GM12878 (cell line): ENCODE measurements around the gene RAF1. TPM values are rescaled to one million over a fixed set of nuclear protein-coding genes. Genes with fewer than 3 reads are reported as not detected.

ENCODE experiments used
- ATAC-seq: fragments of 200-7000 bp; cut with Tn5 transposase; 3 replicates; pipeline ENCODE4 v1.9.1; 2020; ENCODE audit warnings: mild to moderate bottlenecking, moderate library complexity
- BruUV-seq: library from RNA; stranded (reverse); fragments of 400-500 nt; replicated peaks from 2 replicates; lab custom pipeline; 2021; lab: Mats Ljungman, UMichigan
- CTCF ChIA-PET: fragments of 300-600 bp; sonication (Branson Sonifier 250); formaldehyde crosslinking; extraction: SDS; loops from one replicate; lab custom pipeline; 2021; ENCODE audit warnings: inconsistent platforms; lab: Yijun Ruan, JAX
- POLR2A ChIA-PET: fragments of 350-600 bp; formaldehyde crosslinking; extraction: SDS; loops from one replicate; lab custom pipeline; 2021; ENCODE audit warnings: inconsistent platforms; lab: Charles Lee
- RAD21 ChIA-PET: fragments of 300-600 bp; sonication (Branson Sonifier 250); formaldehyde crosslinking; loops from one replicate; lab custom pipeline; 2023; ENCODE audit warnings: antibody characterized with exemption; ENCODE audit not compliant: unreplicated experiment; lab: Charles Lee
- SMC1A ChIA-PET: fragments of 300-600 bp; sonication (Branson Sonifier 250); formaldehyde crosslinking; loops from one replicate; lab custom pipeline; 2023; ENCODE audit not compliant: unreplicated experiment, uncharacterized antibody; lab: Charles Lee
- DNase-seq: peaks from one replicate; pipeline ENCODE4 v3.0.0-alpha.2; 2011; ENCODE audit warnings: low read depth, low spot score
- FAIRE-seq: peaks from 3 replicates; lab custom pipeline; 2011; peaks lifted over from hg19 to GRCh38; lab: Jason Lieb, UNC
- H2AFZ ChIP-seq: 2 replicates; pipeline ENCODE4 v1.6.0; 2011; ENCODE audit warnings: low read depth, low read length, control low read depth; ENCODE audit not compliant: control insufficient read depth
- H3K27ac ChIP-seq: 2 replicates; pipeline ENCODE4 v1.5.1; 2011; ENCODE audit warnings: control low read depth; ENCODE audit not compliant: control insufficient read depth, insufficient read depth
- H3K27me3 ChIP-seq, 2 experiments: replicated peaks in 1 of 2; 2 replicates each; pipeline versions ENCODE4 v1.6.0 to v1.6.1; 2011; ENCODE audit warnings: low read length in 1 of 2; ENCODE audit not compliant: control insufficient read depth in 2 of 2, insufficient read depth in 2 of 2
- H3K36me3 ChIP-seq, 2 experiments: 2 replicates each; pipeline ENCODE4 v1.5.1; 2011; ENCODE audit warnings: low read length in 1 of 2; ENCODE audit not compliant: control insufficient read depth in 2 of 2, insufficient read depth in 2 of 2
- H3K4me1 ChIP-seq: 2 replicates; pipeline ENCODE4 v1.6.1; 2011; ENCODE audit warnings: mild to moderate bottlenecking, low read length, moderate library complexity, mixed read lengths; ENCODE audit not compliant: control insufficient read depth, insufficient read depth
- H3K4me2 ChIP-seq: 2 replicates; pipeline ENCODE4 v1.6.0; 2011; ENCODE audit warnings: control low read depth; ENCODE audit not compliant: control insufficient read depth, insufficient read depth
- H3K4me3 ChIP-seq: fragments of 200-600 bp; sonication (generic); 2 replicates; pipeline ENCODE4 v1.5.1; 2016
- H3K79me2 ChIP-seq: 2 replicates; pipeline ENCODE4 v1.6.0; 2011; ENCODE audit warnings: low read length; ENCODE audit not compliant: control insufficient read depth, insufficient read depth
- H3K9ac ChIP-seq: 2 replicates; pipeline ENCODE4 v1.8.0; 2011; ENCODE audit warnings: low read length, control low read depth, mixed read lengths; ENCODE audit not compliant: control insufficient read depth, insufficient read depth
- H3K9me3 ChIP-seq: replicated peaks from 3 replicates; pipeline ENCODE4 v1.5.1; 2011; ENCODE audit warnings: mild to moderate bottlenecking, low read length; ENCODE audit not compliant: control insufficient read depth, insufficient read depth
- H4K20me1 ChIP-seq: 2 replicates; pipeline ENCODE4 v1.6.0; 2011; ENCODE audit not compliant: control insufficient read depth, insufficient read depth
- BHLHE40 ChIP-seq, 2 experiments: fragments of 450-650 bp in 1 of 2; IDR thresholded peaks; 2 replicates each; pipeline ENCODE4 v1.6.1; 2011 to 2017; ENCODE audit warnings: low read depth in 2 of 2, borderline replicate concordance in 1 of 2, improper control_type of control experiment in 1 of 2, low read length in 1 of 2, mild to moderate bottlenecking in 1 of 2
- JUNB ChIP-seq: IDR thresholded peaks from 2 replicates; pipeline ENCODE4 v1.6.1; 2016; ENCODE audit warnings: antibody characterized with exemption, mild to moderate bottlenecking
- WGBS: methylation state at CpG from one replicate; pipeline ENCODE4 v1.1.6; 2016; ENCODE audit warnings: low lambda C conversion rate; ENCODE audit not compliant: insufficient replicate concordance, insufficient coverage; ENCODE audit errors: missing lambda C conversion rate; 5-methylcytosine and 5-hydroxymethylcytosine counted together
- in situ Hi-C: fragments of 300-500 bp; cut with MboI; formaldehyde crosslinking; loops from 9 replicates; pipeline ENCODE4 v1.14.3; 2018; ENCODE audit warnings: mixed read lengths
- intact Hi-C: fragments of 100-400 bp; cut with micrococcal nuclease; formaldehyde crosslinking; loops from one replicate; pipeline ENCODE4 v1.14.2; 2022; ENCODE audit not compliant: unreplicated experiment
- polyA plus RNA-seq, 11 experiments: library from polyadenylated mRNA; depleted of rRNA in 4 of 11; unstranded in 6 of 11; stranded (reverse) in 5 of 11; fragments of >200 nt; fragmentation: Nextera tagmentation in 4 of 11; fragmentation: Illumina TruSeq in 1 of 11; extraction: Ambion mirVana in 4 of 11; extraction: Trizol in 1 of 11; gene quantifications; 1 replicate in 1 of 11; 2 replicates in 10 of 11; pipeline versions ENCODE4 v1.2.1 to v1.2.3, GENCODE V29; 2011 to 2016; ENCODE audit warnings: inconsistent platforms in 2 of 11, missing spikeins in 2 of 11, low read depth in 1 of 11
- total RNA-seq, 4 experiments: library from RNA; depleted of rRNA in 3 of 4; stranded (reverse); fragments of >200 nt in 3 of 4; fragmentation: Illumina TruSeq in 1 of 4; extraction: Trizol in 1 of 4; gene quantifications; 2 replicates each; pipeline versions ENCODE4 v1.2.1 to v1.2.3, GENCODE V29; 2013 to 2021
- TF ChIP-seq, protein P1 (sequence below): IDR thresholded peaks from 2 replicates; pipeline ENCODE4 v1.6.1; 2012; ENCODE audit warnings: low read depth, low read length, improper control_type of control experiment
- TF ChIP-seq, protein P2 (sequence below): fragments of 450-650 bp; formaldehyde crosslinking; IDR thresholded peaks from 2 replicates; pipeline ENCODE4 v1.5.0; 2022; ENCODE audit warnings: mild to moderate bottlenecking, missing genetic modification characterization
- TF ChIP-seq, protein P3 (sequence below): fragments of 450-650 bp; IDR thresholded peaks from 2 replicates; pipeline ENCODE4 v1.6.1; 2016; ENCODE audit warnings: mild to moderate bottlenecking, moderate library complexity, borderline replicate concordance

Gene RAF1
- total and polyA plus RNA-seq, 10 of the 15 experiments (the other 5 are each of a cell fraction or from before 2014, with no cell fraction given), result 20.4 to 151 (median 77.8) TPM

DNA sequence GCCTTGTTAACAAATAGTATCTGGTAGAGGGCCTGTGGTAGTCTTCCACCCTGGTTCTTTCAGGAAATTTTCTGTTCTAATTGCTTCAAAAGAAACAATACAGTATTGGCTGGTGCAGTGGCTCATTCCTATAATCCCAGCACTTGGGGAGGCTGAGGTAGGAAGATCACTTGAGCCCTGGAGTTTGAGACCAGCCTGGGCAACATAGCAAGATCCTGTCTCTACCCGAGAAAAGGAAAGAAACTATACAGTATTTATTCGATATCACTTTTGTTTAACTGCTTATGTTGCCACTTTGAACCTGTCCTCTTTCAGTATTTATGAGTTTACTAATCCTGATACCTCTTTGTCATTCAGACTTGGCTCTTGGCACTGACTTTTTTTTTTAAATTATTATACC, 102.5 kb downstream of the RAF1 start:
- Histone ChIP-seq H2AFZ (no peak overlapping the region), H3K4me3 (peak overlapping the region; percentile 46; the same call in 1 of the 2 replicates), H3K9me3 (peaks cover 11% of the 10 kb centered on the region; the same call in 2 of the 3 replicates), H3K36me3 (no peaks in the 10 kb centered on the region), H3K27me3 (no peaks in the 10 kb centered on the region), H3K4me1 (peaks cover 31% of the 10 kb centered on the region), H3K27ac (peak overlapping the region; percentile 81), H3K9ac (no peak overlapping the region), H4K20me1 (peaks cover 4% of the 10 kb centered on the region; the same call in 1 of the 2 replicates), H3K4me2 (peak overlapping the region; percentile 93), H3K79me2 (peaks cover 90% of the 10 kb centered on the region)
- in situ Hi-C loops (no loop called here), intact Hi-C loops (loop anchor here (5.0 kb wide), 1 partner anchor 369 kb away; no protein-coding TSS in a partner anchor)
- ChIA-PET SMC1A (interaction anchor here (2.3 kb wide), 1 partner anchor 84 kb away, joined by 8 read pairs; no protein-coding TSS in a partner anchor), POLR2A (interaction anchor here (0.7 to 5.0 kb wide), 4 partner anchors 20 to 102 kb away, joined by 3 to 38 read pairs (median 6); partner anchors contain the start of gene RAF1), RAD21 (interaction anchor here (1.0 to 3.0 kb wide), 4 partner anchors 77 to 102 kb away, joined by 3 to 18 read pairs (median 3); partner anchors contain the start of genes RAF1 and TSEN2), CTCF (interaction anchor here (1.1 kb wide), 1 partner anchor 98 kb away, joined by 3 read pairs; no protein-coding TSS in a partner anchor)
- TF ChIP-seq, protein P1, sequence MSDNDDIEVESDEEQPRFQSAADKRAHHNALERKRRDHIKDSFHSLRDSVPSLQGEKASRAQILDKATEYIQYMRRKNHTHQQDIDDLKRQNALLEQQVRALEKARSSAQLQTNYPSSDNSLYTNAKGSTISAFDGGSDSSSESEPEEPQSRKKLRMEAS, result no peak
- TF ChIP-seq JUNB, result no peak
- TF ChIP-seq, protein P2, sequence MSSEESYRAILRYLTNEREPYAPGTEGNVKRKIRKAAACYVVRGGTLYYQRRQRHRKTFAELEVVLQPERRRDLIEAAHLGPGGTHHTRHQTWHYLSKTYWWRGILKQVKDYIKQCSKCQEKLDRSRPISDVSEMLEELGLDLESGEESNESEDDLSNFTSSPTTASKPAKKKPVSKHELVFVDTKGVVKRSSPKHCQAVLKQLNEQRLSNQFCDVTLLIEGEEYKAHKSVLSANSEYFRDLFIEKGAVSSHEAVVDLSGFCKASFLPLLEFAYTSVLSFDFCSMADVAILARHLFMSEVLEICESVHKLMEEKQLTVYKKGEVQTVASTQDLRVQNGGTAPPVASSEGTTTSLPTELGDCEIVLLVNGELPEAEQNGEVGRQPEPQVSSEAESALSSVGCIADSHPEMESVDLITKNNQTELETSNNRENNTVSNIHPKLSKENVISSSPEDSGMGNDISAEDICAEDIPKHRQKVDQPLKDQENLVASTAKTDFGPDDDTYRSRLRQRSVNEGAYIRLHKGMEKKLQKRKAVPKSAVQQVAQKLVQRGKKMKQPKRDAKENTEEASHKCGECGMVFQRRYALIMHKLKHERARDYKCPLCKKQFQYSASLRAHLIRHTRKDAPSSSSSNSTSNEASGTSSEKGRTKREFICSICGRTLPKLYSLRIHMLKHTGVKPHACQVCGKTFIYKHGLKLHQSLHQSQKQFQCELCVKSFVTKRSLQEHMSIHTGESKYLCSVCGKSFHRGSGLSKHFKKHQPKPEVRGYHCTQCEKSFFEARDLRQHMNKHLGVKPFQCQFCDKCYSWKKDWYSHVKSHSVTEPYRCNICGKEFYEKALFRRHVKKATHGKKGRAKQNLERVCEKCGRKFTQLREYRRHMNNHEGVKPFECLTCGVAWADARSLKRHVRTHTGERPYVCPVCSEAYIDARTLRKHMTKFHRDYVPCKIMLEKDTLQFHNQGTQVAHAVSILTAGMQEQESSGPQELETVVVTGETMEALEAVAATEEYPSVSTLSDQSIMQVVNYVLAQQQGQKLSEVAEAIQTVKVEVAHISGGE (CRISPR knock-in tag), result no peak
- TF ChIP-seq, protein P3, sequence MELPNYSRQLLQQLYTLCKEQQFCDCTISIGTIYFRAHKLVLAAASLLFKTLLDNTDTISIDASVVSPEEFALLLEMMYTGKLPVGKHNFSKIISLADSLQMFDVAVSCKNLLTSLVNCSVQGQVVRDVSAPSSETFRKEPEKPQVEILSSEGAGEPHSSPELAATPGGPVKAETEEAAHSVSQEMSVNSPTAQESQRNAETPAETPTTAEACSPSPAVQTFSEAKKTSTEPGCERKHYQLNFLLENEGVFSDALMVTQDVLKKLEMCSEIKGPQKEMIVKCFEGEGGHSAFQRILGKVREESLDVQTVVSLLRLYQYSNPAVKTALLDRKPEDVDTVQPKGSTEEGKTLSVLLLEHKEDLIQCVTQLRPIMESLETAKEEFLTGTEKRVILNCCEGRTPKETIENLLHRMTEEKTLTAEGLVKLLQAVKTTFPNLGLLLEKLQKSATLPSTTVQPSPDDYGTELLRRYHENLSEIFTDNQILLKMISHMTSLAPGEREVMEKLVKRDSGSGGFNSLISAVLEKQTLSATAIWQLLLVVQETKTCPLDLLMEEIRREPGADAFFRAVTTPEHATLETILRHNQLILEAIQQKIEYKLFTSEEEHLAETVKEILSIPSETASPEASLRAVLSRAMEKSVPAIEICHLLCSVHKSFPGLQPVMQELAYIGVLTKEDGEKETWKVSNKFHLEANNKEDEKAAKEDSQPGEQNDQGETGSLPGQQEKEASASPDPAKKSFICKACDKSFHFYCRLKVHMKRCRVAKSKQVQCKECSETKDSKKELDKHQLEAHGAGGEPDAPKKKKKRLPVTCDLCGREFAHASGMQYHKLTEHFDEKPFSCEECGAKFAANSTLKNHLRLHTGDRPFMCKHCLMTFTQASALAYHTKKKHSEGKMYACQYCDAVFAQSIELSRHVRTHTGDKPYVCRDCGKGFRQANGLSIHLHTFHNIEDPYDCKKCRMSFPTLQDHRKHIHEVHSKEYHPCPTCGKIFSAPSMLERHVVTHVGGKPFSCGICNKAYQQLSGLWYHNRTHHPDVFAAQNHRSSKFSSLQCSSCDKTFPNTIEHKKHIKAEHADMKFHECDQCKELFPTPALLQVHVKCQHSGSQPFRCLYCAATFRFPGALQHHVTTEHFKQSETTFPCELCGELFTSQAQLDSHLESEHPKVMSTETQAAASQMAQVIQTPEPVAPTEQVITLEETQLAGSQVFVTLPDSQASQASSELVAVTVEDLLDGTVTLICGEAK, result no peak
- no peak for TF ChIP-seq BHLHE40 (IDR thresholded peaks at IDR 0.05; ENCODE audit: borderline replicate concordance in 1 of 2, low read depth in 2 of 2, low read length in 1 of 2)
- DNase-seq, result no peak
- 0% methylated on average over 2 of the region's 2 CpGs for WGBS
- no TSS peak for BruUV-seq
- FAIRE-seq, result no peak
- no peak for ATAC-seq
